ENCODE results near the gene CNPY1.

DNA sequence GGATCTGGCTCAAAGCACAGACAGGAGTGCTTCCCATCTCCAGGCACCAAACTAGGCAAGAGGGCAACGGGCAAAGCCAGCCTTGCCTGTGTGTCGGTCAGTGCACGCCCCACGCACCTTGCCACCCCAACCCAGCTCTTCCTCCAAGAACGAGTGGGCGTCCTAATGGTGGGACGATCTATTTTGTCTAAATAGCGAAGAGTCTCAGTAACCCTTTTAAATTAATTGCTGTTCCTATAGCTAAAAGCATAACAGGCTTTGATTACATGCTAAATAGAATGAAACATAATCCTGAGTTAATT is 76.2 kb downstream of the CNPY1 start:
- no peak for TF ChIP-seq TAF1 (IDR thresholded peaks at IDR 0.05; ENCODE audit: low read depth)
- TF ChIP-seq RAD21 (IDR thresholded peaks at IDR 0.05; ENCODE audit: low read depth) = no peak
- TF ChIP-seq TEAD4 (IDR thresholded peaks at IDR 0.05) = no peak
- TF ChIP-seq CEBPB (IDR thresholded peaks at IDR 0.05) = no peak
- TF ChIP-seq EP300 (IDR thresholded peaks at IDR 0.05; ENCODE audit: borderline replicate concordance) = no peak
- no peak for TF ChIP-seq YY1 (IDR thresholded peaks at IDR 0.05; ENCODE audit: low read depth)
- TF ChIP-seq, protein P1, sequence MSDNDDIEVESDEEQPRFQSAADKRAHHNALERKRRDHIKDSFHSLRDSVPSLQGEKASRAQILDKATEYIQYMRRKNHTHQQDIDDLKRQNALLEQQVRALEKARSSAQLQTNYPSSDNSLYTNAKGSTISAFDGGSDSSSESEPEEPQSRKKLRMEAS (IDR thresholded peaks at IDR 0.05) = no peak
- TF ChIP-seq, protein P2, sequence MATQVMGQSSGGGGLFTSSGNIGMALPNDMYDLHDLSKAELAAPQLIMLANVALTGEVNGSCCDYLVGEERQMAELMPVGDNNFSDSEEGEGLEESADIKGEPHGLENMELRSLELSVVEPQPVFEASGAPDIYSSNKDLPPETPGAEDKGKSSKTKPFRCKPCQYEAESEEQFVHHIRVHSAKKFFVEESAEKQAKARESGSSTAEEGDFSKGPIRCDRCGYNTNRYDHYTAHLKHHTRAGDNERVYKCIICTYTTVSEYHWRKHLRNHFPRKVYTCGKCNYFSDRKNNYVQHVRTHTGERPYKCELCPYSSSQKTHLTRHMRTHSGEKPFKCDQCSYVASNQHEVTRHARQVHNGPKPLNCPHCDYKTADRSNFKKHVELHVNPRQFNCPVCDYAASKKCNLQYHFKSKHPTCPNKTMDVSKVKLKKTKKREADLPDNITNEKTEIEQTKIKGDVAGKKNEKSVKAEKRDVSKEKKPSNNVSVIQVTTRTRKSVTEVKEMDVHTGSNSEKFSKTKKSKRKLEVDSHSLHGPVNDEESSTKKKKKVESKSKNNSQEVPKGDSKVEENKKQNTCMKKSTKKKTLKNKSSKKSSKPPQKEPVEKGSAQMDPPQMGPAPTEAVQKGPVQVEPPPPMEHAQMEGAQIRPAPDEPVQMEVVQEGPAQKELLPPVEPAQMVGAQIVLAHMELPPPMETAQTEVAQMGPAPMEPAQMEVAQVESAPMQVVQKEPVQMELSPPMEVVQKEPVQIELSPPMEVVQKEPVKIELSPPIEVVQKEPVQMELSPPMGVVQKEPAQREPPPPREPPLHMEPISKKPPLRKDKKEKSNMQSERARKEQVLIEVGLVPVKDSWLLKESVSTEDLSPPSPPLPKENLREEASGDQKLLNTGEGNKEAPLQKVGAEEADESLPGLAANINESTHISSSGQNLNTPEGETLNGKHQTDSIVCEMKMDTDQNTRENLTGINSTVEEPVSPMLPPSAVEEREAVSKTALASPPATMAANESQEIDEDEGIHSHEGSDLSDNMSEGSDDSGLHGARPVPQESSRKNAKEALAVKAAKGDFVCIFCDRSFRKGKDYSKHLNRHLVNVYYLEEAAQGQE (IDR thresholded peaks at IDR 0.05; ENCODE audit: low read depth) = no peak
- no peak for TF ChIP-seq CREB1 (IDR thresholded peaks at IDR 0.05; ENCODE audit: low read depth)
- TF ChIP-seq FOXM1 (IDR thresholded peaks at IDR 0.05; ENCODE audit: borderline replicate concordance, low read depth) = no peak
- TF ChIP-seq ZBTB7A (IDR thresholded peaks at IDR 0.05; ENCODE audit: low read depth) = no peak
- TF ChIP-seq, protein P3, sequence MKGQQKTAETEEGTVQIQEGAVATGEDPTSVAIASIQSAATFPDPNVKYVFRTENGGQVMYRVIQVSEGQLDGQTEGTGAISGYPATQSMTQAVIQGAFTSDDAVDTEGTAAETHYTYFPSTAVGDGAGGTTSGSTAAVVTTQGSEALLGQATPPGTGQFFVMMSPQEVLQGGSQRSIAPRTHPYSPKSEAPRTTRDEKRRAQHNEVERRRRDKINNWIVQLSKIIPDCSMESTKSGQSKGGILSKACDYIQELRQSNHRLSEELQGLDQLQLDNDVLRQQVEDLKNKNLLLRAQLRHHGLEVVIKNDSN (IDR thresholded peaks at IDR 0.05) = no peak
